ENCODE results near the gene NCK1.
A peak's percentile ranks its signal among the peaks of the same experiment; 100 is the strongest.
"Not testable (repeated sequence)": the region's sequence is repeated elsewhere in the genome, so short reads cannot be mapped to it uniquely, and the experiment has no call there.

Gene NCK1

DNA sequence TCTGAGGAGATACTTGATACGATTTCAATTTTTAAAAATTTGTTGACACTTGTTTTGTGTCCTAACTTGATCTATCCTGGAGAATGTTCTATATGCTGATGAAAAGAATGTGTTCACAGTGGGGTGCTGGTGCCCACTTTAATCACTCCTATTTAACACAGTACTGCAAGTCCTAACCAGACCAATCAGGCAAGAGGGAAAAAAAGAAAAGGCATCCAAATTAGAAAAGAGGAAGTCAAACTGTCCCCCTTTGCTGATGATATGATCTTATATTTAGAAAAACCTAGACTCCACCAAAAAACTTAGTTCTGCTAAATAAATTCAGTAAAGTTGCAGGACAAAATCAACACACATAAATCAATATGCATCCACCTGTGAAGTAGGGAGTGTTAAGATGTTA is 40.5 kb downstream of the NCK1 start:
- H3K4me3 ChIP-seq (ENCODE audit: low read depth, low read length); DNase-seq (ENCODE audit: low read depth): not testable (repeated sequence)

DNA sequence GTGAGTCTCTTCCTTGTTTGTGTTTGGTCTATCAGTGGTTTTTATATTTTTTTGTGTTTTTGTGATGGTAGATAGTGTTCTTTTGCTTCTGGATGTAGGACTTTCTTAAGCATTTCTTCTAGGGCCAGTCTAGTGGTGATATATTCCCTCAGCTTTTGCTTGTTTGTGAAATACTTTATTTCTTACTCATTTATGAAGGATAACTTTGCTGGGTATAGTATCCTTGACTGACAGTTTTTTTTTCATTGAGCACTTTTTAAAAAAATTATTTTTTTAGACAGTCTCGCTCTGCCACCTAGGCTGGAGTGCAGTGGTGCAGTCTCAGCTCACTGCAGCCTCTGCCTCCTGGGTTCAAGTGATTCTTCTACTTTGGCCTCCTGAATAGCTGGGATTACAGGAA is 41.9 kb downstream of the NCK1 start:
- H3K4me3 ChIP-seq (ENCODE audit: low read depth, low read length), result no peak overlapping the region
- DNase-seq (ENCODE audit: low read depth), result no peak

DNA sequence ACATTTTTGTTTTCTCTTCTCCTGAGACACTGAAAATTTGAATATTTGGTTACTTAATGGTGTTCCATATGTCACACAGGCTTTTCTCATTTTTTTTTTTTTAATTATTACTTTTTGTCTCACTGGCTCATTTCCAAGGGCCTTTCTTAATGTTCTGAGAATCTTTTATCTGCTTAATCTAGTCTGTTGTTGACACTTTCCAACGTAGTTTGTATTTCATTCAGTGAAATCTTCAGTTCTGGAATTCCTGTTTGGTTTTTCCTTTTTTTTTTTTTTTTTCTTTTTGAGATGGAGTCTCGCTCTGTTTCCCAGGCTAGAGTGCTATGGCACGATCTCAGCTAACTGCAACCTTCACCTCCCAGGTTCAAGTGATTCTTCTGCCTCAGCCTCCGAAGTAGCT is 42.7 kb downstream of the NCK1 start:
- no peak for DNase-seq (ENCODE audit: low read depth)
- no peak overlapping the region for H3K4me3 ChIP-seq (ENCODE audit: low read depth, low read length)

DNA sequence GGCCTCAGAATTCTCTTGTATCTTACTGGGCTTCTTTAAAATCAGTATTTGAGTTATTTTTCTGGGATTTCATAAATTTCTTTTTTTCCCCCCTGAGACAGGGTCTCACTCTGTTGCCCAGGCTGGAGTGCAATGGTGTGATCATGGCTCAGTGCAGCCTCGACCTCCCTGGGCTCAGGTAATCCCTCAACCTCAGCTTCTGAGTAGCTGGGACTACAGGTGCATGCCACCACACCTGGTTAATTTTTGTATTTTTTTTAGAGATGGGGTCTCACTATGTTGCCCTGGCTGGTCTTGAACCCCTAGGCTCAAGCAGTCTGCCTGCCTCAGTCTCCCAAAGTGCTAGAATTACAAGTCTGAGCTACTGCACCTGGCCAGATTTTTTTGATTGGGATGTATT is 43.5 kb downstream of the NCK1 start:
- DNase-seq (ENCODE audit: low read depth), result no peak
- no peak overlapping the region for H3K4me3 ChIP-seq (ENCODE audit: low read depth, low read length)

DNA sequence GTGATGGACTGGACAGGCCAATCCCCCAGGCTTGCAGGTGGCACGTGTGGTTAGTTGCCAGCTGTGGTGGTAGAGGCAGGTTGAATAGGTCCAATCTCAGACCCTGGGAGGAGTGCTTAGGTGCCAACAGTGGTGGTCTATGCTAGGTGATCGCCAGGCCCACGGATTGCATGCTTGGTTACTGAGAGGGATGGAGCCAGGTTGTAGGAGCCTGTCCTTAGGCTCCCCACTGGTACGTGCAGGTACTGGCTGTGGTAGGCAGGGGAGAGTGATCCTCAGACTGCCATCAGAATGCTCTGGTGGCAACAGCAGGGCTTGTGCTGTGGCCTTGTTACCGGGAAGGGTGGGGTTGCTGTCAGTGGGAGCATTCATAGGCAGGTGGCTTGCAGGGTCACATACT is 44.7 kb downstream of the NCK1 start:
- no peak overlapping the region for H3K4me3 ChIP-seq (ENCODE audit: low read depth, low read length)
- DNase-seq (ENCODE audit: low read depth), result no peak

DNA sequence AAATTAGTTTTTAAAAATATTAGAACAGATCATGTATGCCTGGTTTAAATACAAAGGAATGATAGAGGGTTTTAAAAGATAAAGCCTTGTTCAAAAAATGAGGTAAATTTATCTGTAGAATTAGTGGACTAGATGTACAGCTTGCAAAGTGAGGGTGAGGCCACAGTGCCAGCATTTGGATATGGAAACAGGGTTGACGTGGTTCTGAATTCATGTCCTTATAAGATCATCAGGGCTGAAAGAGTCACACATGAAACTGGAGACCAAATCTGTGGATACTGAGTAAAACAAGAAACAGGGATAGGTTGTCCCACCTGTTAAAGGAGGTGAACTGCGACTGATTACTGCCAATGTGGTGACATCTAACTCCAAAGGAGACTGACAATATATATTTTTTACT is 46.3 kb downstream of the NCK1 start:
- H3K4me3 ChIP-seq (ENCODE audit: low read depth, low read length), result no peak overlapping the region
- no peak for DNase-seq (ENCODE audit: low read depth)

DNA sequence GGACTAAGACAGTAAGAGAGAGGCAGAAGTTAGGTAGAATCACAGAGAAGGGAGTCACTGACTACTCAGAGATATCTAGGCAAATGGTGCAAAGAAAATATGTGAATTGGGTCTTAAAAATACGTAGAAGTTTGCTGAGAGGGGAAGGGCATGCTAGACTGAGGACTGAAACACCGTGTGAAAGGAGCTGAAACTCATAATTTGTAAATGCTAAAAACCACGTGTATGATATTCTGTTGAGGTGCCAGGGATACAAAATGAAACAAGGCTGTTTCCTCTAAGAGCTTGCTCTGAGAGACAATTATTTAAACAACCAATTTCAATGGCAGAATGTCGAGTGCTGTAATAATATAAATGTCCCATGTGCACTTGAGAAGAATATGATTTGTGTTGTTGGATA is 47.2 kb downstream of the NCK1 start:
- no peak for DNase-seq (ENCODE audit: low read depth)
- no peak overlapping the region for H3K4me3 ChIP-seq (ENCODE audit: low read depth, low read length)

DNA sequence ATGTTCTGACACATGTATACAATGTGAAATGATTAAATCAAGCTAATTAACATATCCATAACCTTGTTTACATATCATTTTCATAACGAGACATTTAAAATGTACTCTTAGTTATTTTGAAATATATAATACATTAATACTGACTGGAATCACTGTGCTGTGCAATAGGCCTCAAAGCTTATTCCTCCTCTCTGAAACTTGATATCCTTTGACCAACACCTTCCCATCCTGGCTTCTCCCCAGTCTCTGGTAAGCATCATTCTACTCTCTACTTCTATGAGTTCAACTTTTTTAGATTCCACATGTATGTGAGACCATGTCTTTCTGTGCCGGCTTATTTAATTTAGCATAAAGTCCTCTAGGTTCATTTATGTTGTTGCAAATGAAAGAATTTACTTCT is 48.7 kb downstream of the NCK1 start:
- DNase-seq (ENCODE audit: low read depth), result no peak
- no peak overlapping the region for H3K4me3 ChIP-seq (ENCODE audit: low read depth, low read length)

DNA sequence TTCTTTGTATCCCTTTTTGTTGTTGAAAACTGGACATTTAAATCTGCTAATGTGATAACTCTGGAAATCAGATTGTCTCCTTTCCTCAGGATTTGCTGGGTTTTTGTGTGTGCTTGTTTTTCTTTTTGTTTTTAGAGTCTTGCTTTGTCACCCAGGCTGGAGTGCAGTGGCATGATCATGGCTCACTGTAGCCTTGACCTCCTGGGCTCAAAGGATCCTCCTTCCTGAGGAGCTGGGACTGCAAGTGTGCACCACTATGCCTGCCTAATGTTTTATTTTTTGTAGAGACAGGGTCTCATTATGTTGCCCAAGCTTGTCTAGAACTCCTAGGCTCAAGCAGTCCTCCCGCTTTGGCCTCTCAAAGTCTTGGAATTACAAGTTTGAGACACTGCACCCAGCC is 51.2 kb downstream of the NCK1 start:
- H3K4me3 ChIP-seq (ENCODE audit: low read depth, low read length), result no peak overlapping the region
- DNase-seq (ENCODE audit: low read depth), result no peak

DNA sequence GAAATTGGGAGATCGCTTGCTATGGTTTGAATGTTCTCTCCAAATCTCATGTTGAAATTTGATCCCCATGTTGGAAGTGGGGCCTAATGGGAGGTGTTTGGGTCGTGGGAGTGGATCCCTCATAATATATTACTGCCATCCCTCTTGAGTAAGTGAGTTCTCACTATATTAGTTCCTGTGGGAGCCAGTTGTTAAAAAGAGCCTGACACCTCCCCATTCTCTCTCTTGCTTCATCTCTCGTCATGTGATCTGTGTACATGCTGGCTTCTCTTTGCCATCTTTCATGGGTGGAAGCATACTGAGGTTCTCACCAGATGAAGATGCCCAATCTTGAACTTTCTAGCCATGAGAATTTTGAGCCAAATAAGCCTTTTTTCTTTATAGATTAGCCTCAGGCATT is 52.7 kb downstream of the NCK1 start:
- H3K4me3 ChIP-seq (ENCODE audit: low read depth, low read length), result no peak overlapping the region
- no peak for DNase-seq (ENCODE audit: low read depth)

DNA sequence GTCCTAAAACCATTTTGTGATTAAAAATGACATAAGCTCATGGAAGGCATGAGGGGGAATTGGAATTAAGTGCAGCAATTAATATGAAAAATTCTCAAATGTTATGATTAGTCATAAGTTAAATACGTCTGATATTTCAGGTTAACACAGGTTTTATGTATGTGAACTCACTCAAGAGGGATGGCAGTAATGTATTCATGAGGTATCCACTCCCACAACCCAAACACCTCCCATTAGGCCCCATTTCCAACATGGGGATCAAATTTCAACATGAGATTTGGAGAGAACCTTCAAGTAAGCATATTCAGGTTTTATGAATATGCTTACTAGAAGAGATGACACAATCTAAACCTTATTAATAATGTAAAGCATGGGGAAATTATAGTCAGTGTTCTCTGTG is 54.2 kb downstream of the NCK1 start:
- DNase-seq (ENCODE audit: low read depth), result no peak
- H3K4me3 ChIP-seq (ENCODE audit: low read depth, low read length), result no peak overlapping the region

DNA sequence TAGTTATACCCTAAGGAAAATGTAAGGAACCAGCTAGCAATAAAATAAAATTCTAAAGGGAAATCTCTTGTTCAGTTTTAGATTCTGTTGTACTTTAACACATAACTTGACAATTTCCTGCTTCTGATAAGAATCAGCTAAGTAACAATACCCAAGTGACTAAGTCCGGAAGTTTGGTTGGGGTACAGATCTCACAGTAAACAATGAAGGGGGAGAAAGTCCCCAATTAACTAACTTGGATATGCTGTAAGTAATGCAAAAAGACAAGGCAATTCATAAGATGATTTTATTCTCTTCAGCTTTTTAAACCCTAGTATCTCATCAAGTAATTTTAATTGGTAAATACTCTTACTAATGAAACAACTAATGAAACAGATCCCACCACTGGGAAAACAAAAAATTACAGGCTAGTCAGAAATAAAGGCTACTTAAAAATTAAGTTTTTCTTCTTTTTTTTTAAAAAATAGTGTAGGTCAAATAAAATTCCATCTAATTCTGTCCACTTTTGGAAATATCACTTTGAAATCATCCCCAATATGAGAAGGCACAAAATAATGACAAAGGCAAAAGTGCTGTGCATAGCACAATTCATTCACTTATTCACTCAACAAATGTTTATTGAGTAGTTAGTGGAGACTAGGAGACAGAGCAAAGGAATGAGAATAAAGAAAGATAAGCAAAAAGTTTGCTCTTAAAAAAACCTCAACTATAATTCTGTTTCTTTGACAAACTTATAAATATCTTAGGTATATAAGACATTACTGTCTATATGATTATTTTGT is 58.0 kb downstream of the NCK1 start:
- no peak overlapping the region for H3K4me3 ChIP-seq (ENCODE audit: low read depth, low read length)
- no peak for DNase-seq (ENCODE audit: low read depth)

DNA sequence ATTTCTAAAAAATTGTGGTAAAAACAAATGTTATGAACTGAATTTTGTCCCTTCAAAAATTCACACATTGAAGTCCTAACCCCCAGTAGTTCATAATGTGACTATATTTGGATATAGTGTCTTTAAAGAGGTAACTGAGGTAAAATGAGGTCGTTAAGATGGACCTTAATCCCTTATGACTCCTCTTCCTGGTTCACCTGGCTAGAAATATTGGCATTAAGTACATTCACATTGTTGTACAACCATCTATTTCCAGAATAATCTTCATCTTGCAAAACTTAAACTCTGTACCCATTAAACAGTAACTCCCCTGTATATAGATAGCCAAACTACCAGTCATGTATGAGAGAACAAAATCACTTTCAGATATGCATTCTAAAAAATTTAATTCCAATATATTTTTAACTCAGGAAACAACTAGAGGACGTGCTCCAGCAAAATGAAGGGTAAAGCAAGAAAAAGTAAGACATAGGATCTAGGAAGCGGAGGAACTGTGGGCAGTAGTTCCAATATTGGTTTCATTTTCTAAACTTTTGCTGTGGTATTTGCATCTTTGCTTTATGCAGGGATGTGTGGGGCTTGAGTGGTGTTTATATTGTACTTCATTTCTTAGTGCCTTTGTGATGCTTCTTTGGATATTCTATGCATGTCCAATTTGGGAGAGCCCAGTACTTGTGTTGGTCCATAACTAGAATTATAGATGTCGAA is 59.0 kb downstream of the NCK1 start:
- H3K4me3 ChIP-seq (ENCODE audit: low read depth, low read length), result no peak overlapping the region
- no peak for DNase-seq (ENCODE audit: low read depth)

DNA sequence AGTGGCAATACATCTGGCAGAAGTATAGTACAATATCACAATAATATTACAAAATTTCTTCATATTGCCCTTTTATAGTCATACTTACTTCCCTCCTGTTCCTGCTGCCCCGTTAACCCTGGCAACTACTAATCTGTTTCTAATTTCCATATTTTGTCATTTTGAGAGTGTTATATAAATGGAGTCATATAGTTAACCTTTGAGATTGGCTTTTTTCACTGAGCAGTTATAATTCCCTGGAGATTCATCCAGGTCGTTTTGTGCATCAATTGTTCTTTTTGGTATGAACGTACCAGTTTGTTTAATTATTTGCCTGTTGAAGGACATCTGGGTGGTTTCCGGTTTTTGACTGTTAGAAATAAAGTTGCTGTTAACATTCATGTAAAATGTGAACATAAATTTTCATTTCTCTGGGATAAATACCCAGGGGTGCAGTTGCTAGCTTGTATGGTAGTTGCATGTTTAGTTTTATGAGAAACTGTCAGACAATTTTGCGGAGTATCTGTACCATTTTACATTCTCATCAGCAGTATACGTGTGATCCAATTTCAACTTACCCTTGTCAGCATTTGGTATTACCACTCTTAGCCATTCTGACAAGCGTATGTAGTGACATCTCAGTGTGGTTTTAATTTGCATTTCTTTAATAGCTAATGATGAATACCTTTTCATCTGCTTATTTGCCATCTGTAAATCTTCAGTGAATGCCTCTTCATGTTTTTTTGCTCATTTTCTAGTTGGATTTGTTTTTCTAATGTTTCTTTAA is 63.6 kb downstream of the NCK1 start:
- H3K4me3 ChIP-seq (ENCODE audit: low read depth, low read length), result no peak overlapping the region
- no peak for DNase-seq (ENCODE audit: low read depth)

DNA sequence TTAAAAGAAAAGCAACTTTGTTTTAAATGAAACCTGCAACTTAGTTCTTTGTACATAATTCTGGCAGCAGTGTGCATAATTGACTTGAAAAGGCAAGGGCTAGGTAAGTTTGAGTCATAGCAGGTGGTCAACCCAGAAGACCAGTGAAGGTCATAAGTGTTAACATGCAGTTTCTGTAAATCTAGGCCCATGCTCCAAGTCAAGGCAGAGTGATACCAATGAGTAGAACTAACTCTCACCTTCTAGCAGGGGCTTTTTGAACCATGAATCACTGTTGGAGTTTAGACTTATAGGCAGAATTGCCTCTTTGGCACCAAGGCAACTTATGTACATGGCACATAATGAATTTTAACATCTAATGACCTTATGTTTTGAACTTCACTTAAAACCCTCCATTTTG is 66.2 kb downstream of the NCK1 start:
- no peak for DNase-seq (ENCODE audit: low read depth)
- H3K4me3 ChIP-seq (ENCODE audit: low read depth, low read length), result no peak overlapping the region

DNA sequence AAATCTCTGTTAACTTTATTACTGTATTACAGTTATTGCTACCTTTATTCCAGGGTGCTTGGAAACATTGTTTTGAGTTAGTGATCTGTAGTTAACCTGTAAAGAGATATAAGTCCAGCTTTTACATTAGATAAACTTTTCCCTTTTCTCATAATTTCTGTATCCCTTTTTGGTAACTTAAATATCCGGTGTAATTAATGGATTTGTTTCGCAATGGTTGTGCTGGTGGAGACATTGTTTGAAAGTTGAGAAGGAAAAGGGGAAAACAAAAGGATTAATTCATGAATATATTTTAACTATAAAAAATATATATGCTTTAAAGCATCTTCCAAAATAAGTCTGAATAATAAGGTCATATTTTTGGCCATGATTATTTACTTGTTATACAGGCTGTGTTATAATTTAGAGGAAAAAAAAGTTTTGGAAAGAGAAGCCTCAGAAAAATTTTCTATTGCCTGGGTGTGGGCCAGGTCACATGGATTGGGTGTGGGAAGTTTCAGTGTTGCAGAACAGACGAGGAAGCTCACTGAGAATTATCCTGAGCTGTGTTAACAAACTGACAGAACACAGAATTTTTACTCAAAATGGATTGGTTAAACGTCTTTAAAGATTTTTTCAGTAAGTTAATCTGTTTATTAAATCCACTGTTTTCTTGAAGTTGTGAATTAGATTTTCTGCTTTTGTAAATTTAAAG is 68.1 kb downstream of the NCK1 start:
- H3K4me3 ChIP-seq (ENCODE audit: low read depth, low read length), result no peak overlapping the region
- DNase-seq (ENCODE audit: low read depth), result peak; percentile 14

DNA sequence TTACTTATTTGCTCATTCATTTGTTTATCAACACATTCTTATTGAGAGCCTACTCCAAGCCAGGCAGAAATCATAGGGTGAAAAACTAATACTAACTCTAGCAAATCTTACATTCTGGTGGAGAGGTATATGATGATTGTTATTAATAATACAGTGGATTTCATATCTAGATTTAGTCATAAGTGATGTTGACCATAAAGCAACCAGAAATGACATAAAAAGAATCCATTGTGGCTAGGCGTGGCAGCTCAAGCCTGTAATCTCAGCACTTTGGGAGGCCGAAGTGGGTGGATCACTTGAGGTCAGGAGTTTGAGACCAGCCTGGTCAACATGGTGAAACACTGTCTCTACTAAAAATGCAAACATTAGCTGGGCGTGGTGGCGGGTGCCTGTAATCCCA is 69.6 kb downstream of the NCK1 start:
- no peak for DNase-seq (ENCODE audit: low read depth)
- H3K4me3 ChIP-seq (ENCODE audit: low read depth, low read length), result no peak overlapping the region

DNA sequence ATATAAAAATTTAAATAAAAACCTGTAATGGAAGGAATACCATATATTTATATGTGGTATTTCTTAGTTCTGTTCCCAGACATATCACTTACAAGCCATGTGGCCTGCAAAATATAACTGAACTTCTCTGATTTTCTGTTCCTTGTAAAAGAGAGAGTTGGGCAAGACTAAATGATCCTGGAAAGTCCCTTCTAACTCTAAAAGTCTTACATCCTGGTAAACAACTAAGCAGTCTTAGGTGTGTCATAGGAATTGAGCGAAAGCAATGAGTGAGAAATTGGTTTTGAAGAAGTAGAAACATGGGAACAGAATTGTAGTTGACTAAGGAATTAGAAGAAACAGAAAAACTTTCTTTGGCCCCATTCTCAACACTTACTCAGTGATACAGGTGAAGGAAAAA is 70.5 kb downstream of the NCK1 start:
- no peak for DNase-seq (ENCODE audit: low read depth)
- no peak overlapping the region for H3K4me3 ChIP-seq (ENCODE audit: low read depth, low read length)

DNA sequence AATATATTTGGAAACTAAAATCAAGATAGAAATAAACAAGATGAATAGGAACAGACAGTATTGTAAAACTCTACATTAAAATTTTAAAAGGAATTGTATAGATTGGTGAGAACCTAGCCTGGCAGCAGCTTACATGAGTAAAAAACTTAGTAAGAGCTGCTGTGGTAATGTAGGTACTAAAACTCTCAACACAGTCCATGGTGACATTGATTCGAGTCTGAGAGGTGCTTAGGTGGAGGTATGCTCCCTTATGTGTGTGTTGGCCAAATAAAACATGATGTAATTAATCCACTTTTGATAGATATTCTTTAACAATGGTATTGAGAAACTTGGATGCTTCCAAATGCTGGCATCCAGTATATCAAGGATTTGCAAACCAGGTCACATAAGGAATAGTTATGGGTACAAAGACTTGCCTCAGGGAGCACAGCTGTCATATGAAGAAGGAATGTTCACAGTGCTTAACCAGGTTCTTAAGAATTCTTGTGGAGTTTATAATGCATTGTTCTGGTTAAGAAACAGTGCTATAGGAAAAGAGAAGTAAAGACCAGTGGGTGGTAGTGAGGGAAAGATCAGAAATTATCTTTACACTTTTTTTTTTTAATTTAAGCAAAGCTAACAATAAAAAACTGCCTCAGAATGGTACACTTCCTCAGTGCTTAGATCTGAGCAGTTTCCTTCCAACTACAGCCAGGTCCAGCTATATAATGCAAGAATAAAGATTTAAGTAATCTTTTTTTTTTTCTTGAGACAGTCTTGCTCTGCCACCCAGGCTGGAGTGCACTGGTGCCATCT is 71.2 kb downstream of the NCK1 start:
- no peak overlapping the region for H3K4me3 ChIP-seq (ENCODE audit: low read depth, low read length)
- no peak for DNase-seq (ENCODE audit: low read depth)
